Stimulated activated memory B cell treated with anti-CD40 and anti-IgM and Interleukin-4, amounts not matched to agents 10 μg/mL and 1 μg/mL and 100 μg/mL, for 72 hours (primary cell): Measurements from ENCODE around the gene ALDH1L1.

ENCODE experiments used
- ATAC-seq: fragments of 150-1000 bp; cut with Tn5 transposase; 2 replicates; pipeline ENCODE4 v1.10.0; 2021
- H3K27ac Mint-ChIP-seq: one replicate; pipeline ENCODE4 v1.8.0; 2022; ENCODE audit warnings: mild to moderate bottlenecking, mixed read lengths
- H3K27me3 Mint-ChIP-seq: one replicate; pipeline ENCODE4 v1.8.0; 2022; ENCODE audit warnings: mixed read lengths
- H3K36me3 Mint-ChIP-seq: one replicate; pipeline ENCODE4 v1.8.0; 2022; ENCODE audit warnings: mixed read lengths
- H3K4me1 Mint-ChIP-seq: one replicate; pipeline ENCODE4 v1.8.0; 2022; ENCODE audit warnings: mixed read lengths
- H3K4me3 Mint-ChIP-seq: one replicate; pipeline ENCODE4 v1.8.0; 2022; ENCODE audit warnings: mild to moderate bottlenecking, moderate library complexity, mixed read lengths
- H3K9me3 Mint-ChIP-seq: one replicate; pipeline ENCODE4 v1.8.0; 2022; ENCODE audit warnings: mixed read lengths

ALDH1L1 gene

GRCh38 chr3:126126811-126127431 lies 53.5 kb downstream of the ALDH1L1 start:
- Mint-ChIP-seq H3K27ac (no peak overlapping the region), H3K27me3 (peaks cover 37% of the 10 kb centered on the region), H3K9me3 (no peaks in the 10 kb centered on the region), H3K4me1 (no peaks in the 10 kb centered on the region), H3K4me3 (no peak overlapping the region), H3K36me3 (no peaks in the 10 kb centered on the region)
- no peak for ATAC-seq

- Mint-ChIP-seq H3K4me3 (no peak overlapping the region), H3K27ac (no peak overlapping the region), H3K27me3 (peaks cover 37% of the 10 kb centered on the region), H3K4me1 (no peaks in the 10 kb centered on the region), H3K9me3 (no peaks in the 10 kb centered on the region), H3K36me3 (no peaks in the 10 kb centered on the region)
- ATAC-seq = no peak
Observed at GRCh38 chr3:126126286-126126685, 54.1 kb downstream of the ALDH1L1 start.

GRCh38 chr3:126125781-126126251 lies 54.6 kb downstream of the ALDH1L1 start:
- H3K27me3 Mint-ChIP-seq = peaks cover 37% of the 10 kb centered on the region
- H3K4me3 Mint-ChIP-seq = no peak overlapping the region
- H3K4me1 Mint-ChIP-seq = no peaks in the 10 kb centered on the region
- no peak overlapping the region for H3K27ac Mint-ChIP-seq
- no peaks in the 10 kb centered on the region for H3K9me3 Mint-ChIP-seq
- no peaks in the 10 kb centered on the region for H3K36me3 Mint-ChIP-seq
- no peak for ATAC-seq

GRCh38 chr3:126125341-126125740 lies 55.0 kb downstream of the ALDH1L1 start:
- H3K4me3 Mint-ChIP-seq = no peak overlapping the region
- no peak overlapping the region for H3K27ac Mint-ChIP-seq
- no peak for ATAC-seq
- no peaks in the 10 kb centered on the region for H3K9me3 Mint-ChIP-seq
- no peaks in the 10 kb centered on the region for H3K36me3 Mint-ChIP-seq
- H3K4me1 Mint-ChIP-seq = no peaks in the 10 kb centered on the region
- peaks cover 37% of the 10 kb centered on the region for H3K27me3 Mint-ChIP-seq

GRCh38 chr3:126124896-126125295 lies 55.5 kb downstream of the ALDH1L1 start:
- Mint-ChIP-seq H3K27ac (no peak overlapping the region), H3K4me1 (no peaks in the 10 kb centered on the region), H3K36me3 (no peaks in the 10 kb centered on the region), H3K4me3 (no peak overlapping the region), H3K9me3 (no peaks in the 10 kb centered on the region), H3K27me3 (peaks cover 32% of the 10 kb centered on the region)
- ATAC-seq = no peak

- Mint-ChIP-seq H3K27ac (no peak overlapping the region), H3K27me3 (peaks cover 34% of the 10 kb centered on the region), H3K36me3 (no peaks in the 10 kb centered on the region), H3K4me1 (no peaks in the 10 kb centered on the region), H3K9me3 (no peaks in the 10 kb centered on the region), H3K4me3 (no peak overlapping the region)
- ATAC-seq = no peak
Observed at GRCh38 chr3:126124148-126124868, 56.1 kb downstream of the ALDH1L1 start.

- no peak overlapping the region for H3K27ac Mint-ChIP-seq
- H3K4me3 Mint-ChIP-seq = no peak overlapping the region
- ATAC-seq = no peak
- H3K36me3 Mint-ChIP-seq = no peaks in the 10 kb centered on the region
- no peaks in the 10 kb centered on the region for H3K9me3 Mint-ChIP-seq
- H3K27me3 Mint-ChIP-seq = peaks cover 28% of the 10 kb centered on the region
- H3K4me1 Mint-ChIP-seq = no peaks in the 10 kb centered on the region
Observed at GRCh38 chr3:126121632-126122031, 58.8 kb downstream of the ALDH1L1 start.

GRCh38 chr3:126121074-126121473 lies 59.3 kb downstream of the ALDH1L1 start:
- no peaks in the 10 kb centered on the region for H3K36me3 Mint-ChIP-seq
- H3K9me3 Mint-ChIP-seq = no peaks in the 10 kb centered on the region
- ATAC-seq = no peak
- peaks cover 22% of the 10 kb centered on the region for H3K27me3 Mint-ChIP-seq
- H3K4me3 Mint-ChIP-seq = no peak overlapping the region
- H3K4me1 Mint-ChIP-seq = no peaks in the 10 kb centered on the region
- H3K27ac Mint-ChIP-seq = no peak overlapping the region

GRCh38 chr3:126119976-126120375 lies 60.4 kb downstream of the ALDH1L1 start:
- no peak for ATAC-seq
- no peak overlapping the region for H3K27ac Mint-ChIP-seq
- no peak overlapping the region for H3K4me3 Mint-ChIP-seq
- peaks cover 15% of the 10 kb centered on the region for H3K27me3 Mint-ChIP-seq
- H3K36me3 Mint-ChIP-seq = no peaks in the 10 kb centered on the region
- no peaks in the 10 kb centered on the region for H3K4me1 Mint-ChIP-seq
- no peaks in the 10 kb centered on the region for H3K9me3 Mint-ChIP-seq

GRCh38 chr3:126119008-126119675 lies 61.2 kb downstream of the ALDH1L1 start:
- no peak for ATAC-seq
- Mint-ChIP-seq H3K36me3 (no peaks in the 10 kb centered on the region), H3K9me3 (no peaks in the 10 kb centered on the region), H3K4me3 (no peak overlapping the region), H3K27ac (no peak overlapping the region), H3K4me1 (no peaks in the 10 kb centered on the region), H3K27me3 (peaks cover 15% of the 10 kb centered on the region)

GRCh38 chr3:126118591-126118990 lies 61.8 kb downstream of the ALDH1L1 start:
- Mint-ChIP-seq H3K36me3 (no peaks in the 10 kb centered on the region), H3K27me3 (peaks cover 15% of the 10 kb centered on the region), H3K4me1 (no peaks in the 10 kb centered on the region), H3K27ac (no peak overlapping the region), H3K4me3 (no peak overlapping the region), H3K9me3 (no peaks in the 10 kb centered on the region)
- no peak for ATAC-seq

- Mint-ChIP-seq H3K4me3 (no peak overlapping the region), H3K27ac (no peak overlapping the region), H3K4me1 (no peaks in the 10 kb centered on the region), H3K36me3 (no peaks in the 10 kb centered on the region), H3K9me3 (no peaks in the 10 kb centered on the region), H3K27me3 (peaks cover 15% of the 10 kb centered on the region)
- ATAC-seq = no peak
Observed at GRCh38 chr3:126117786-126118185, 62.6 kb downstream of the ALDH1L1 start.

GRCh38 chr3:126117212-126117611 lies 63.2 kb downstream of the ALDH1L1 start:
- H3K4me1 Mint-ChIP-seq = no peaks in the 10 kb centered on the region
- no peak overlapping the region for H3K4me3 Mint-ChIP-seq

GRCh38 chr3:126116526-126116925 lies 63.9 kb downstream of the ALDH1L1 start:
- H3K27me3 Mint-ChIP-seq = peaks cover 15% of the 10 kb centered on the region
- ATAC-seq = no peak
- H3K4me3 Mint-ChIP-seq = no peak overlapping the region
- H3K27ac Mint-ChIP-seq = no peak overlapping the region
- no peaks in the 10 kb centered on the region for H3K9me3 Mint-ChIP-seq
- H3K4me1 Mint-ChIP-seq = no peaks in the 10 kb centered on the region
- no peaks in the 10 kb centered on the region for H3K36me3 Mint-ChIP-seq

More at GRCh38 chr3:126117212-126117611, 63.2 kb downstream of the ALDH1L1 start:
- Mint-ChIP-seq H3K27ac (no peak overlapping the region), H3K27me3 (peaks cover 15% of the 10 kb centered on the region), H3K9me3 (no peaks in the 10 kb centered on the region), H3K36me3 (no peaks in the 10 kb centered on the region)
- no peak for ATAC-seq

- Mint-ChIP-seq H3K4me1 (no peaks in the 10 kb centered on the region), H3K4me3 (no peak overlapping the region), H3K27ac (no peak overlapping the region), H3K36me3 (no peaks in the 10 kb centered on the region), H3K27me3 (peaks cover 14% of the 10 kb centered on the region), H3K9me3 (no peaks in the 10 kb centered on the region)
- no peak for ATAC-seq
Observed at GRCh38 chr3:126114443-126115386, 65.7 kb downstream of the ALDH1L1 start.
